ENCODE measurements around the gene MRM3.

GRCh38 chr17:740240-741017 lies 41.7 kb upstream of the MRM3 start:
- TF ChIP-seq, protein P1, sequence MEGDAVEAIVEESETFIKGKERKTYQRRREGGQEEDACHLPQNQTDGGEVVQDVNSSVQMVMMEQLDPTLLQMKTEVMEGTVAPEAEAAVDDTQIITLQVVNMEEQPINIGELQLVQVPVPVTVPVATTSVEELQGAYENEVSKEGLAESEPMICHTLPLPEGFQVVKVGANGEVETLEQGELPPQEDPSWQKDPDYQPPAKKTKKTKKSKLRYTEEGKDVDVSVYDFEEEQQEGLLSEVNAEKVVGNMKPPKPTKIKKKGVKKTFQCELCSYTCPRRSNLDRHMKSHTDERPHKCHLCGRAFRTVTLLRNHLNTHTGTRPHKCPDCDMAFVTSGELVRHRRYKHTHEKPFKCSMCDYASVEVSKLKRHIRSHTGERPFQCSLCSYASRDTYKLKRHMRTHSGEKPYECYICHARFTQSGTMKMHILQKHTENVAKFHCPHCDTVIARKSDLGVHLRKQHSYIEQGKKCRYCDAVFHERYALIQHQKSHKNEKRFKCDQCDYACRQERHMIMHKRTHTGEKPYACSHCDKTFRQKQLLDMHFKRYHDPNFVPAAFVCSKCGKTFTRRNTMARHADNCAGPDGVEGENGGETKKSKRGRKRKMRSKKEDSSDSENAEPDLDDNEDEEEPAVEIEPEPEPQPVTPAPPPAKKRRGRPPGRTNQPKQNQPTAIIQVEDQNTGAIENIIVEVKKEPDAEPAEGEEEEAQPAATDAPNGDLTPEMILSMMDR (conservative IDR thresholded peaks at IDR 0.05; ENCODE audit: low read depth, low read length), result no peak
- TF ChIP-seq SMC3 (IDR thresholded peaks at IDR 0.05; ENCODE audit: low read depth, low read length) (no peak), NFE2L2 (IDR thresholded peaks at IDR 0.05; ENCODE audit: low read depth, low read length) (no peak), RAD21 (IDR thresholded peaks at IDR 0.05; ENCODE audit: low read length) (no peak), POLR2A (IDR thresholded peaks at IDR 0.05; ENCODE audit: low read depth, low read length) (no peak), BHLHE40 (IDR thresholded peaks at IDR 0.05; ENCODE audit: low read depth, low read length) (no peak), MXI1 (IDR thresholded peaks at IDR 0.05; ENCODE audit: borderline replicate concordance, low read depth, low read length) (no peak), RFX5 (IDR thresholded peaks at IDR 0.05; ENCODE audit: low read depth, low read length) (no peak), FOS (IDR thresholded peaks at IDR 0.05; ENCODE audit: low read depth, low read length) (no peak), MAFK (IDR thresholded peaks at IDR 0.05; ENCODE audit: low read depth, low read length) (no peak), CEBPB (IDR thresholded peaks at IDR 0.05; ENCODE audit: low read depth, low read length) (no peak), MAZ (IDR thresholded peaks at IDR 0.05; ENCODE audit: borderline replicate concordance, low read depth, low read length) (no peak)
- TF ChIP-seq, protein P2, sequence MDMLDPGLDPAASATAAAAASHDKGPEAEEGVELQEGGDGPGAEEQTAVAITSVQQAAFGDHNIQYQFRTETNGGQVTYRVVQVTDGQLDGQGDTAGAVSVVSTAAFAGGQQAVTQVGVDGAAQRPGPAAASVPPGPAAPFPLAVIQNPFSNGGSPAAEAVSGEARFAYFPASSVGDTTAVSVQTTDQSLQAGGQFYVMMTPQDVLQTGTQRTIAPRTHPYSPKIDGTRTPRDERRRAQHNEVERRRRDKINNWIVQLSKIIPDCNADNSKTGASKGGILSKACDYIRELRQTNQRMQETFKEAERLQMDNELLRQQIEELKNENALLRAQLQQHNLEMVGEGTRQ (IDR thresholded peaks at IDR 0.05; ENCODE audit: low read depth, low read length), result no peak

All from IMR-90 (cell line).